ENCODE measurements around the gene MYOD1.

Gene MYOD1

DNA sequence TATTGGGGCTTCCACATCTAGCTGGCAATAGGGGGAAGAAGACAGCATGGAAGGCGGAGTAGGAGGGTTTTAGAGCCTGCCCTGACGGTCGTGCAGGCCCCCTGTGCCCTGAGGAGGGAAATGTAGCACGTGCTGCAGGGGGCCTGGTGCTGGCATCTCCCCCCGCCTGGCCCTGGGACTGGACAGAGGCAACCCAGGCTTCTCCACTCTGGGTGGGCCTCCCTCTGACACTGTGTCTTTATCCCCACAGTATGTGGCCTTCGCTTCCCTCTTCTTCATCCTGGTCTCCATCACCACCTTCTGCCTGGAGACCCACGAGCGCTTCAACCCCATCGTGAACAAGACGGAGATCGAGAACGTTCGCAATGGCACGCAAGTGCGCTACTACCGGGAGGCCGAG is 52.0 kb downstream of the MYOD1 start:
- no peak for DNase-seq (ENCODE audit: low read depth in 2 of 2)

Measured in activated CD8-positive, alpha-beta memory T cell treated with anti-CD3 and anti-CD28 coated beads for 4 hours (primary cell).